Spinal cord (tissue), 10 donors: ENCODE measurements around the gene ERICH6. TPM values are rescaled to one million over a fixed set of nuclear protein-coding genes. Genes with fewer than 3 reads are reported as not detected.
A peak's percentile ranks its signal among the peaks of the same experiment; 100 is the strongest.

Source experiments
- DNase-seq, 6 donors: peaks; one replicate each; pipeline versions ENCODE4 v3.0.0 to v3.0.0-alpha.2; 2013 to 2015; ENCODE audit warnings: low spot score in 6 of 6, low read depth in 4 of 6
- H3K27ac ChIP-seq: one replicate; pipeline ENCODE4 v1.5.1; 2013; ENCODE audit warnings: low read depth, low read length, control low read depth
- H3K27me3 ChIP-seq: one replicate; pipeline ENCODE4 v1.6.1; 2013; ENCODE audit warnings: low read length; ENCODE audit not compliant: control insufficient read depth, insufficient read depth
- H3K36me3 ChIP-seq: one replicate; pipeline ENCODE4 v1.6.1; 2013; ENCODE audit warnings: low read length; ENCODE audit not compliant: control insufficient read depth, insufficient read depth
- H3K4me1 ChIP-seq: one replicate; pipeline ENCODE4 v1.6.1; 2013; ENCODE audit warnings: low read length; ENCODE audit not compliant: control insufficient read depth, insufficient read depth
- H3K4me3 ChIP-seq: one replicate; pipeline ENCODE4 v1.5.1; 2013; ENCODE audit warnings: low read depth, low read length, control low read depth
- H3K9me3 ChIP-seq: one replicate; pipeline ENCODE4 v1.6.1; 2013; ENCODE audit warnings: low read length; ENCODE audit not compliant: control insufficient read depth, insufficient read depth
- WGBS: methylation state at CpG from one replicate; pipeline ENCODE4 v1.1.5; 2013; ENCODE audit warnings: missing lambda C conversion rate; ENCODE audit not compliant: insufficient coverage; 5-methylcytosine and 5-hydroxymethylcytosine counted together
- polyA plus RNA-seq, 2 donors: library from polyadenylated mRNA; unstranded; fragments of 120-200 nt; gene quantifications; one replicate each; pipeline ENCODE4 v1.2.1, GENCODE V29; 2013; ENCODE audit not compliant: insufficient read length in 2 of 2
- total RNA-seq, 2 donors: library from RNA; depleted of rRNA in 1 of 2; stranded (reverse); fragments of 120-200 nt in 1 of 2; fragments of >200 nt in 1 of 2; gene quantifications; one replicate each; pipeline versions ENCODE4 v1.2.3 to v1.2.4, GENCODE V29; 2013 to 2014
- donor health status: healthy.

The ERICH6 gene
- total and polyA plus RNA-seq, 4 donors, result 0.33 to 0.93 (median 0.64) TPM

GRCh38 chr3:150653110-150653561 lies 50.6 kb downstream of the ERICH6 start:
- no peaks in the 10 kb centered on the region for H3K36me3 ChIP-seq

GRCh38 chr3:150640256-150640655 lies 63.5 kb downstream of the ERICH6 start:
- H3K4me1 ChIP-seq, result peaks cover 3% of the 10 kb centered on the region
- 95% methylated on average over 4 of the region's 12 CpGs for WGBS
- DNase-seq, result no peak
- no peaks in the 10 kb centered on the region for H3K36me3 ChIP-seq
- H3K4me3 ChIP-seq, result no peak overlapping the region
- no peaks in the 10 kb centered on the region for H3K27me3 ChIP-seq
- H3K27ac ChIP-seq, result no peak overlapping the region
- H3K9me3 ChIP-seq, result no peaks in the 10 kb centered on the region

More at GRCh38 chr3:150653110-150653561, 50.6 kb downstream of the ERICH6 start:
- H3K4me3 ChIP-seq, result no peak overlapping the region
- no peaks in the 10 kb centered on the region for H3K4me1 ChIP-seq
- no peaks in the 10 kb centered on the region for H3K27me3 ChIP-seq
- DNase-seq, result no peak
- no peak overlapping the region for H3K27ac ChIP-seq
- H3K9me3 ChIP-seq, result no peaks in the 10 kb centered on the region
- WGBS, result 95% methylated on average over 3 of the region's 4 CpGs

DNA sequence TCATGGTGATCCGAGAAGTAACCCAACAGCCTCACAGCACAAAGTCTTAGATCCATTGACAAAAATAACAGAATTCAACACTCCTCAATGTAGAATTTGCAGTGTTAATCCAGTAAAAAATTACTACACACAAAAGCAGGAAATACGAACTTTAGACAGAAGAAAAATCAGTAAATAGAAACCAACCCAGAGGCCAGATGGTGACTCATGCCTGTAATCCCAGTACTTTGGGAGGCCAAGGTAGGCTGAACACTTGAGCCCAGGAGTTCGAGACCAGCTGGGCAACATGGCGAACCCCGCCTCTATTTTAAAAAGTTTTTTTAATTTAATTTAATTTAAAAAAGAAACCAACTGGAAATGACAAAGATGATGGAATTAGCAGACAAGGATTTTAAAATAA lies 64.5 kb downstream of the ERICH6 start:
- H3K4me1 ChIP-seq, result peaks cover 5% of the 10 kb centered on the region
- H3K36me3 ChIP-seq, result no peaks in the 10 kb centered on the region
- H3K9me3 ChIP-seq, result no peaks in the 10 kb centered on the region
- no CpG with 5 or more reads among the region's 5 CpGs for WGBS
- no peak overlapping the region for H3K27ac ChIP-seq
- no peak overlapping the region for H3K4me3 ChIP-seq
- DNase-seq, result no peak
- no peaks in the 10 kb centered on the region for H3K27me3 ChIP-seq

GRCh38 chr3:150636258-150636657 lies 67.5 kb downstream of the ERICH6 start:
- no peaks in the 10 kb centered on the region for H3K27me3 ChIP-seq
- H3K4me3 ChIP-seq, result no peak overlapping the region
- no peaks in the 10 kb centered on the region for H3K9me3 ChIP-seq
- 92% methylated on average over 3 of the region's 5 CpGs for WGBS
- peaks cover 5% of the 10 kb centered on the region for H3K4me1 ChIP-seq
- H3K27ac ChIP-seq, result no peak overlapping the region
- no peak for DNase-seq
- no peaks in the 10 kb centered on the region for H3K36me3 ChIP-seq

DNA sequence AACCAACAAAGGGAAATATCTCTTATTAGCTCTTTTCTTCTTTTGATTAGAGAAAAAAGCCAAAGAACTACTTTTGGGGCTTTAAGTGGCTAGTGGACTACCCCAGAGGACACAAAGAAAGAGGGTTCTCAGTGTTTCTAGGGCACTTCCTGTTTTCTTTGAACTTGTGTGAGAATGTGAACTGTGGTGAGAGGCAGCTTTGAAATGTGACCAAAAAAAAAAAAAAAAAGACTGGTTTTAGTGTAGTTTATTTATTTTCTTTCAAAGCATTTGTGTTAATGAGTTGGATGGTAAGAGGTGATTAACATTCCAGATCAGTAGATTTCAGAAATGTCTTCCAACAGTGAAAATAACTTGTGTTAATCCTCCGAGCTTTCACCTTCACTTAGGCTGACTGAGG lies 68.2 kb downstream of the ERICH6 start:
- DNase-seq, result peak in 2 of 6 donors; percentile 8 to 21
- H3K4me1 ChIP-seq, result peaks cover 5% of the 10 kb centered on the region
- no CpG with 5 or more reads among the region's 1 CpG for WGBS
- no peaks in the 10 kb centered on the region for H3K9me3 ChIP-seq
- no peaks in the 10 kb centered on the region for H3K36me3 ChIP-seq
- no peak overlapping the region for H3K4me3 ChIP-seq
- peak overlapping the region; percentile 26 for H3K27ac ChIP-seq
- no peaks in the 10 kb centered on the region for H3K27me3 ChIP-seq

- Histone ChIP-seq H3K27me3 (no peaks in the 10 kb centered on the region), H3K36me3 (no peaks in the 10 kb centered on the region), H3K9me3 (no peaks in the 10 kb centered on the region), H3K27ac (peak overlapping the region; percentile 26), H3K4me1 (peaks cover 5% of the 10 kb centered on the region), H3K4me3 (no peak overlapping the region)
- 43% methylated on average over 3 of the region's 6 CpGs for WGBS
- DNase-seq, result peak in 1 of 6 donors; percentile 7
Measured at GRCh38 chr3:150635076-150635475, 68.6 kb downstream of the ERICH6 start.

GRCh38 chr3:150631515-150632221 lies 72.1 kb downstream of the ERICH6 start:
- WGBS, result 100% methylated on average over 3 of the region's 7 CpGs
- no peak overlapping the region for H3K4me3 ChIP-seq
- no peak for DNase-seq
- no peaks in the 10 kb centered on the region for H3K36me3 ChIP-seq
- H3K27ac ChIP-seq, result no peak overlapping the region
- H3K27me3 ChIP-seq, result no peaks in the 10 kb centered on the region
- no peaks in the 10 kb centered on the region for H3K9me3 ChIP-seq
- peaks cover 5% of the 10 kb centered on the region for H3K4me1 ChIP-seq

- Histone ChIP-seq H3K36me3 (peaks cover 7% of the 10 kb centered on the region), H3K9me3 (no peaks in the 10 kb centered on the region), H3K27me3 (no peaks in the 10 kb centered on the region), H3K27ac (no peak overlapping the region), H3K4me3 (no peak overlapping the region), H3K4me1 (peaks cover 5% of the 10 kb centered on the region)
- peak in 2 of 6 donors; percentile 11 to 80 for DNase-seq
- 40% methylated on average over 1 of the region's 2 CpGs for WGBS
Measured at GRCh38 chr3:150627557-150627956, 76.2 kb downstream of the ERICH6 start.

- 64% methylated on average over 2 of the region's 2 CpGs for WGBS
- peaks cover 5% of the 10 kb centered on the region for H3K4me1 ChIP-seq
- H3K27me3 ChIP-seq, result no peaks in the 10 kb centered on the region
- peaks cover 7% of the 10 kb centered on the region for H3K36me3 ChIP-seq
- H3K9me3 ChIP-seq, result no peaks in the 10 kb centered on the region
- DNase-seq, result peak in 1 of 6 donors; percentile 26
- H3K27ac ChIP-seq, result peak overlapping the region; percentile 10
- no peak overlapping the region for H3K4me3 ChIP-seq
Measured at GRCh38 chr3:150626148-150626930, 77.4 kb downstream of the ERICH6 start.
